Lower lobe of right lung (tissue), 2 donors: ENCODE data around the gene FNTB. TPM values are rescaled to one million over a fixed set of nuclear protein-coding genes. Genes with fewer than 3 reads are reported as not detected.

ENCODE experiments used
- ATAC-seq, 2 donors: fragments of 200-7000 bp; cut with Tn5 transposase; one replicate each; pipeline ENCODE4 v1.9.1; 2020 to 2022; ENCODE audit warnings: mild to moderate bottlenecking in 2 of 2, moderate library complexity in 2 of 2
- DNase-seq: peaks from one replicate; pipeline ENCODE4 v3.0.0-alpha.2; 2020
- H3K27ac ChIP-seq: fragments of 200-600 bp; one replicate; pipeline ENCODE4 v1.8.0; 2022
- H3K27me3 ChIP-seq: fragments of 200-600 bp; one replicate; pipeline ENCODE4 v1.8.0; 2022; ENCODE audit warnings: low read depth
- H3K36me3 ChIP-seq: fragments of 200-600 bp; one replicate; pipeline ENCODE4 v1.8.0; 2022; ENCODE audit warnings: mild to moderate bottlenecking
- H3K4me1 ChIP-seq: fragments of 200-600 bp; one replicate; pipeline ENCODE4 v1.8.0; 2022
- H3K4me3 ChIP-seq: fragments of 200-600 bp; one replicate; pipeline ENCODE4 v1.8.0; 2022; ENCODE audit warnings: mild to moderate bottlenecking
- H3K9me3 ChIP-seq: fragments of 200-600 bp; one replicate; pipeline ENCODE4 v1.8.0; 2022
- CTCF ChIP-seq: fragments of 200-600 bp; IDR thresholded peaks from one replicate; pipeline ENCODE4 v1.8.0; 2022; ENCODE audit warnings: antibody characterized with exemption, mild to moderate bottlenecking
- intact Hi-C: fragments of 100-400 bp; cut with DNase I; formaldehyde crosslinking; loops from one replicate; pipeline ENCODE4 v1.11.0; 2022
- total RNA-seq: library from RNA; stranded (reverse); fragmentation: NEBNext Ultra II Directional; extraction: Animal tissue kit (Norgen Biotek cat#: 25700); gene quantifications from one replicate; pipeline ENCODE4 v1.2.1, GENCODE V29; 2021
- donor health status: DM: no; HTN: yes; CAD: no; lungs with severe emphysema.

FNTB gene
- total RNA-seq, 1 donor from 2014 or later = 14.0 TPM

GRCh38 chr14:64950889-64951288 is 35.8 kb upstream of the FNTB start:
- no peak for TF ChIP-seq CTCF
- Histone ChIP-seq H3K27ac (no peak overlapping the region), H3K36me3 (peaks cover 11% of the 10 kb centered on the region), H3K4me1 (no peaks in the 10 kb centered on the region), H3K27me3 (no peaks in the 10 kb centered on the region), H3K9me3 (no peaks in the 10 kb centered on the region), H3K4me3 (no peak overlapping the region)
- intact Hi-C loops = no loop called here
- DNase-seq = no peak
- no peak for ATAC-seq

- Histone ChIP-seq H3K36me3 (peaks cover 11% of the 10 kb centered on the region), H3K27ac (no peak overlapping the region), H3K4me3 (no peak overlapping the region), H3K4me1 (no peaks in the 10 kb centered on the region), H3K27me3 (no peaks in the 10 kb centered on the region), H3K9me3 (no peaks in the 10 kb centered on the region)
- intact Hi-C loops = no loop called here
- ATAC-seq (no peak), DNase-seq (no peak)
- no peak for TF ChIP-seq CTCF
Measured at GRCh38 chr14:64951291-64951690, 35.4 kb upstream of the FNTB start.

GRCh38 chr14:64951724-64952123 is 35.0 kb upstream of the FNTB start:
- intact Hi-C loops = no loop called here
- H3K27me3 ChIP-seq = no peaks in the 10 kb centered on the region
- peaks cover 11% of the 10 kb centered on the region for H3K36me3 ChIP-seq
- DNase-seq = no peak
- no peak for TF ChIP-seq CTCF
- no peak overlapping the region for H3K27ac ChIP-seq
- H3K4me1 ChIP-seq = no peaks in the 10 kb centered on the region
- ATAC-seq = no peak
- no peak overlapping the region for H3K4me3 ChIP-seq
- H3K9me3 ChIP-seq = no peaks in the 10 kb centered on the region

GRCh38 chr14:64952598-64953309 is 33.9 kb upstream of the FNTB start:
- DNase-seq (no peak), ATAC-seq (no peak)
- no peaks in the 10 kb centered on the region for H3K4me1 ChIP-seq
- no peaks in the 10 kb centered on the region for H3K27me3 ChIP-seq
- peaks cover 11% of the 10 kb centered on the region for H3K36me3 ChIP-seq
- no peaks in the 10 kb centered on the region for H3K9me3 ChIP-seq
- H3K27ac ChIP-seq = no peak overlapping the region
- no peak for TF ChIP-seq CTCF
- intact Hi-C loops = no loop called here
- no peak overlapping the region for H3K4me3 ChIP-seq

GRCh38 chr14:64953310-64953654 is 33.4 kb upstream of the FNTB start:
- no peak for TF ChIP-seq CTCF
- intact Hi-C loops = no loop called here
- ATAC-seq (no peak), DNase-seq (no peak)
- Histone ChIP-seq H3K27ac (no peak overlapping the region), H3K4me1 (no peaks in the 10 kb centered on the region), H3K27me3 (no peaks in the 10 kb centered on the region), H3K9me3 (no peaks in the 10 kb centered on the region), H3K36me3 (peaks cover 11% of the 10 kb centered on the region), H3K4me3 (no peak overlapping the region)

- Histone ChIP-seq H3K36me3 (peaks cover 11% of the 10 kb centered on the region), H3K27ac (no peak overlapping the region), H3K4me1 (no peaks in the 10 kb centered on the region), H3K9me3 (no peaks in the 10 kb centered on the region), H3K4me3 (no peak overlapping the region), H3K27me3 (no peaks in the 10 kb centered on the region)
- ATAC-seq (no peak), DNase-seq (no peak)
- intact Hi-C loops = no loop called here
- TF ChIP-seq CTCF = no peak
Measured at GRCh38 chr14:64953661-64954060, 33.0 kb upstream of the FNTB start.
